HG03378 (cell line): ENCODE results near the gene CLCNKA.
"Not testable (repeated sequence)": the region's sequence is repeated elsewhere in the genome, so short reads cannot be mapped to it uniquely, and the experiment has no call there.

Experiments
- ATAC-seq: cut with Tn5 transposase; IDR thresholded peaks from one replicate; pipeline ENCODE4 v1.9.1; 2021; ENCODE audit warnings: mild to moderate bottlenecking, moderate library complexity; ENCODE audit not compliant: unreplicated experiment

Gene CLCNKA

GRCh38 chr1:16039871-16040270 lies 18.0 kb downstream of the CLCNKA start:
- not testable (repeated sequence) for ATAC-seq

GRCh38 chr1:16041200-16041599 lies 19.4 kb downstream of the CLCNKA start:
- ATAC-seq, result no peak

GRCh38 chr1:16042096-16042495 lies 20.3 kb downstream of the CLCNKA start:
- ATAC-seq, result no peak

- ATAC-seq, result not testable (repeated sequence)
Observed at GRCh38 chr1:16042654-16043053, 20.8 kb downstream of the CLCNKA start.

GRCh38 chr1:16043521-16043920 lies 21.7 kb downstream of the CLCNKA start, which contains the start of gene CLCNKB:
TSS of gene CLCNKB (plus strand) at chr1:16043782. CDS start at chr1:16044493, 711 bp downstream.
- no peak for ATAC-seq

GRCh38 chr1:16043950-16044349 lies 22.1 kb downstream of the CLCNKA start:
- no peak for ATAC-seq

- ATAC-seq, result no peak
Observed at GRCh38 chr1:16046842-16047241, 25.0 kb downstream of the CLCNKA start.

GRCh38 chr1:16047791-16048475 lies 26.1 kb downstream of the CLCNKA start:
- no peak for ATAC-seq

- ATAC-seq, result no peak
Observed at GRCh38 chr1:16048573-16049189, 26.8 kb downstream of the CLCNKA start.

- ATAC-seq, result no peak
Observed at GRCh38 chr1:16050328-16050727, 28.5 kb downstream of the CLCNKA start.

GRCh38 chr1:16051039-16051438 lies 29.2 kb downstream of the CLCNKA start:
- ATAC-seq, result no peak

- ATAC-seq, result not testable (repeated sequence)
Observed at GRCh38 chr1:16051949-16052348, 30.1 kb downstream of the CLCNKA start.

GRCh38 chr1:16053781-16054502 lies 32.1 kb downstream of the CLCNKA start:
- no peak for ATAC-seq

- ATAC-seq, result no peak
Observed at GRCh38 chr1:16054598-16055540, 33.0 kb downstream of the CLCNKA start.

GRCh38 chr1:16055613-16056520 lies 34.0 kb downstream of the CLCNKA start:
- ATAC-seq, result peak; percentile 47

- ATAC-seq, result not testable (repeated sequence)
Observed at GRCh38 chr1:16056521-16056912, 34.7 kb downstream of the CLCNKA start.

- not testable (repeated sequence) for ATAC-seq
Observed at GRCh38 chr1:16057314-16057915, 35.6 kb downstream of the CLCNKA start.

- not testable (repeated sequence) for ATAC-seq
Observed at GRCh38 chr1:16058394-16059120, 36.7 kb downstream of the CLCNKA start.

GRCh38 chr1:16061266-16061665 lies 39.4 kb downstream of the CLCNKA start:
- no peak for ATAC-seq
